DND-41 (cell line): ENCODE results near the gene PIK3C2A.

Experiments used
- ATAC-seq: fragments of 200-7000 bp; cut with Tn5 transposase; 3 replicates; pipeline ENCODE4 v1.9.1; 2021; ENCODE audit warnings: low read depth; ENCODE audit not compliant: insufficient read depth
- DNase-seq: peaks from one replicate; pipeline ENCODE4 v3.0.0-alpha.2; 2020
- H2AFZ ChIP-seq: 2 replicates; pipeline ENCODE4 v1.6.0; 2012; ENCODE audit warnings: low read depth, low read length
- H3K27ac ChIP-seq: 2 replicates; pipeline ENCODE4 v1.5.1; 2012; ENCODE audit warnings: low read length, inconsistent platforms
- H3K27me3 ChIP-seq: fragments of 200-600 bp; sonication (generic); 2 replicates; pipeline ENCODE4 v1.6.0; 2012; ENCODE audit warnings: low read length, mild to moderate bottlenecking, inconsistent platforms; ENCODE audit not compliant: insufficient read depth, poor library complexity
- H3K36me3 ChIP-seq: 2 replicates; pipeline ENCODE4 v1.5.1; 2012; ENCODE audit warnings: low read length, inconsistent platforms; ENCODE audit not compliant: insufficient read depth
- H3K4me1 ChIP-seq: 2 replicates; pipeline ENCODE4 v1.5.1; 2012; ENCODE audit warnings: mild to moderate bottlenecking, low read length; ENCODE audit not compliant: insufficient read depth
- H3K4me2 ChIP-seq: 2 replicates; pipeline ENCODE4 v1.6.0; 2012; ENCODE audit warnings: mild to moderate bottlenecking, moderate library complexity, low read length, inconsistent platforms; ENCODE audit not compliant: insufficient read depth
- H3K4me3 ChIP-seq, 2 experiments: fragments of 200-600 bp in 1 of 2; shearing (Covaris generic) in 1 of 2; 2 replicates each; pipeline ENCODE4 v1.5.1; 2012 to 2016; ENCODE audit warnings: inconsistent platforms in 2 of 2, low read length in 2 of 2, mild to moderate bottlenecking in 2 of 2, low read depth in 1 of 2, moderate library complexity in 1 of 2
- H3K79me2 ChIP-seq: 2 replicates; pipeline ENCODE4 v1.6.0; 2012; ENCODE audit warnings: low read length, inconsistent platforms; ENCODE audit not compliant: insufficient read depth
- H3K9ac ChIP-seq: 2 replicates; pipeline ENCODE4 v1.6.0; 2012; ENCODE audit warnings: low read depth, mild to moderate bottlenecking, inconsistent platforms, low read length, moderate library complexity
- H3K9me3 ChIP-seq: 2 replicates; pipeline ENCODE4 v1.5.1; 2012; ENCODE audit warnings: low read length, moderate library complexity, mild to moderate bottlenecking, inconsistent platforms; ENCODE audit not compliant: insufficient read depth, severe bottlenecking
- H4K20me1 ChIP-seq: 2 replicates; pipeline ENCODE4 v1.6.0; 2012; ENCODE audit warnings: low read length; ENCODE audit not compliant: insufficient read depth
- EZH2 ChIP-seq: IDR thresholded peaks from 3 replicates; pipeline ENCODE4 v1.6.1; 2012; ENCODE audit warnings: borderline replicate concordance, low read depth, mild to moderate bottlenecking, moderate library complexity, low read length, inconsistent platforms; ENCODE audit not compliant: severe bottlenecking
- TF ChIP-seq, protein P1 (sequence below): IDR thresholded peaks from 2 replicates; pipeline ENCODE4 v1.5.1; 2012; ENCODE audit warnings: borderline replicate concordance, low read length, moderate library complexity, mild to moderate bottlenecking; ENCODE audit not compliant: poor library complexity, severe bottlenecking; ENCODE audit errors: extremely low read depth

PIK3C2A gene

GRCh38 chr11:17163291-17163690 is 44.5 kb downstream of the PIK3C2A start:
- TF ChIP-seq, protein P1, sequence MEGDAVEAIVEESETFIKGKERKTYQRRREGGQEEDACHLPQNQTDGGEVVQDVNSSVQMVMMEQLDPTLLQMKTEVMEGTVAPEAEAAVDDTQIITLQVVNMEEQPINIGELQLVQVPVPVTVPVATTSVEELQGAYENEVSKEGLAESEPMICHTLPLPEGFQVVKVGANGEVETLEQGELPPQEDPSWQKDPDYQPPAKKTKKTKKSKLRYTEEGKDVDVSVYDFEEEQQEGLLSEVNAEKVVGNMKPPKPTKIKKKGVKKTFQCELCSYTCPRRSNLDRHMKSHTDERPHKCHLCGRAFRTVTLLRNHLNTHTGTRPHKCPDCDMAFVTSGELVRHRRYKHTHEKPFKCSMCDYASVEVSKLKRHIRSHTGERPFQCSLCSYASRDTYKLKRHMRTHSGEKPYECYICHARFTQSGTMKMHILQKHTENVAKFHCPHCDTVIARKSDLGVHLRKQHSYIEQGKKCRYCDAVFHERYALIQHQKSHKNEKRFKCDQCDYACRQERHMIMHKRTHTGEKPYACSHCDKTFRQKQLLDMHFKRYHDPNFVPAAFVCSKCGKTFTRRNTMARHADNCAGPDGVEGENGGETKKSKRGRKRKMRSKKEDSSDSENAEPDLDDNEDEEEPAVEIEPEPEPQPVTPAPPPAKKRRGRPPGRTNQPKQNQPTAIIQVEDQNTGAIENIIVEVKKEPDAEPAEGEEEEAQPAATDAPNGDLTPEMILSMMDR = no peak
- no peak for TF ChIP-seq EZH2
- Histone ChIP-seq H3K4me2 (no peak overlapping the region), H3K27ac (no peak overlapping the region), H3K4me3 (no peak overlapping the region), H4K20me1 (no peaks in the 10 kb centered on the region), H3K27me3 (no peaks in the 10 kb centered on the region), H3K36me3 (0 out of 2 replicates have a peak, but pooled peaks cover 5% of the 10 kb centered on the region), H3K79me2 (peaks cover 24% of the 10 kb centered on the region; the same call in 1 of the 2 replicates), H3K9ac (no peak overlapping the region), H3K9me3 (no peaks in the 10 kb centered on the region), H3K4me1 (peaks cover 15% of the 10 kb centered on the region), H2AFZ (no peak overlapping the region)
- DNase-seq = no peak
- ATAC-seq = no peak

DNA sequence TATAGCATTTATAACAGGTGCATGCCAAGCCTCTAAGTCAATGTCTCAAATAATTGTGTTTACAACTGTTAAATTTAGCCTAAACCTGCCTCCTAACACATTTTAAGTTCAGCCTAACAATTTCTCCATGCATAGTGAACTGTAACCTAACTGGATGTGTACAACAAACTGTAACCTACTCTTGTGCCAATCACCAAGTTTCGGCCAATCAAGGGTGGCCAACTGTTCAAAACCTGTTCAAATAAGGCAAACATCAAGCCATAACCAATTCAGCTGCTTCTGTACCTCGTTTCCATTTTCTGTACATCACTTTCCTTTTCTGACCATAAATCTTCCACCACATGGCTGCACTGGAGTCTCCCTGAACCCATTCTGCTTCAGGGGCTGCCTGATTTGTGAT is 45.4 kb downstream of the PIK3C2A start:
- no peaks in the 10 kb centered on the region for H3K36me3 ChIP-seq
- no peak overlapping the region for H3K4me3 ChIP-seq
- H2AFZ ChIP-seq = no peak overlapping the region
- peaks cover 15% of the 10 kb centered on the region for H3K4me1 ChIP-seq
- TF ChIP-seq, protein P1 = no peak
- TF ChIP-seq EZH2 = no peak
- no peaks in the 10 kb centered on the region for H4K20me1 ChIP-seq
- H3K27ac ChIP-seq = no peak overlapping the region
- H3K79me2 ChIP-seq = peaks cover 28% of the 10 kb centered on the region; the same call in 1 of the 2 replicates
- no peaks in the 10 kb centered on the region for H3K27me3 ChIP-seq
- H3K4me2 ChIP-seq = no peak overlapping the region
- H3K9me3 ChIP-seq = no peaks in the 10 kb centered on the region
- ATAC-seq (no peak), DNase-seq (no peak)
- no peak overlapping the region for H3K9ac ChIP-seq

- H4K20me1 ChIP-seq = no peaks in the 10 kb centered on the region
- no peak overlapping the region for H3K4me3 ChIP-seq
- H3K36me3 ChIP-seq = no peaks in the 10 kb centered on the region
- TF ChIP-seq, protein P1 = no peak
- no peak for TF ChIP-seq EZH2
- H3K27ac ChIP-seq = peak overlapping the region; percentile 48; the same call in 1 of the 2 replicates
- H3K4me2 ChIP-seq = no peak overlapping the region
- H3K4me1 ChIP-seq = peaks cover 15% of the 10 kb centered on the region
- H3K9me3 ChIP-seq = no peaks in the 10 kb centered on the region
- DNase-seq (no peak), ATAC-seq (no peak)
- no peak overlapping the region for H2AFZ ChIP-seq
- H3K9ac ChIP-seq = no peak overlapping the region
- peaks cover 29% of the 10 kb centered on the region; the same call in 1 of the 2 replicates for H3K79me2 ChIP-seq
- H3K27me3 ChIP-seq = no peaks in the 10 kb centered on the region
These were observed 46.3 kb downstream of the PIK3C2A start for GRCh38 chr11:17161515-17161914.

DNA sequence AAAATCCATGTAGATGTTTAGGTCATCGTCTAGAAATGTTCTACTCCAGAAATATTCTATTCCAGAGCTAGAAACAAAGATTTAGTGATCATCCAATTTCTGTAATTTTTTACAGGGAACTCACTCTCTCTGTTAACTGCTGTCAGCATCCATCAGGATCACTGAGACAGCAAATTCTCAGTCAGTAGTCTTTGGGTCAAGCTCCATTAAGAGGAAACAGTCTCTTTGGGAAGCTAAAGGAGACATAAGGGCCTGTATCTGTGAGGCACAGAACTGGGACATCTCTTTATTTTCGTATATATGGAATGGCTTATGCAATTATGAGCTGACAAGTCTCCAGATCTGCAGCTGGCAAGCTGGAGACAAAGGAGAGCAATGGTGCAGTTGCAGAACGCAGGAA is 48.3 kb downstream of the PIK3C2A start:
- Histone ChIP-seq H2AFZ (no peak overlapping the region), H3K27me3 (no peaks in the 10 kb centered on the region), H4K20me1 (no peaks in the 10 kb centered on the region), H3K27ac (no peak overlapping the region), H3K9ac (no peak overlapping the region), H3K36me3 (no peaks in the 10 kb centered on the region; the same call in 1 of the 2 replicates), H3K9me3 (no peaks in the 10 kb centered on the region), H3K4me1 (peaks cover 15% of the 10 kb centered on the region), H3K4me3 (no peak overlapping the region), H3K4me2 (no peak overlapping the region), H3K79me2 (peaks cover 25% of the 10 kb centered on the region; the same call in 1 of the 2 replicates)
- TF ChIP-seq, protein P1 = no peak
- no peak for TF ChIP-seq EZH2
- DNase-seq (no peak), ATAC-seq (no peak)
